Measurements from ENCODE around the gene CCDC57.

Gene CCDC57

GRCh38 chr17:82103553-82104451 lies 108.8 kb downstream of the CCDC57 start:
- peak; percentile 70 for DNase-seq

- DNase-seq = no peak
These were observed 110.6 kb downstream of the CCDC57 start for GRCh38 chr17:82101767-82102679.

- no peak for DNase-seq
These were observed 111.3 kb downstream of the CCDC57 start for GRCh38 chr17:82101301-82101715.

GRCh38 chr17:82100502-82101298 lies 111.9 kb downstream of the CCDC57 start:
- no peak for DNase-seq

GRCh38 chr17:82098939-82099763 lies 113.5 kb downstream of the CCDC57 start:
- no peak for DNase-seq

GRCh38 chr17:82098169-82098938 lies 114.3 kb downstream of the CCDC57 start, which contains the start of gene FASN:
Gene FASN (minus strand): TSS chr17:82098236. CDS start chr17:82096445, 1,791 bp downstream.
- peak; percentile 97 for DNase-seq

- no peak for DNase-seq
These were observed 114.8 kb downstream of the CCDC57 start for GRCh38 chr17:82097919-82098168.

GRCh38 chr17:82097184-82097918 lies 115.3 kb downstream of the CCDC57 start:
- DNase-seq = no peak

GRCh38 chr17:82096709-82097183 lies 115.9 kb downstream of the CCDC57 start:
- no peak for DNase-seq

- DNase-seq = no peak
These were observed 116.6 kb downstream of the CCDC57 start for GRCh38 chr17:82095777-82096708.

- DNase-seq = peak; percentile 13
These were observed 117.5 kb downstream of the CCDC57 start for GRCh38 chr17:82094931-82095776.

GRCh38 chr17:82092995-82093751 lies 119.5 kb downstream of the CCDC57 start:
- DNase-seq = peak; percentile 17

- no peak for DNase-seq
These were observed 120.0 kb downstream of the CCDC57 start for GRCh38 chr17:82092628-82092994.

GRCh38 chr17:82092094-82092586 lies 120.5 kb downstream of the CCDC57 start:
- peak; percentile 15 for DNase-seq

GRCh38 chr17:82091264-82092066 lies 121.2 kb downstream of the CCDC57 start:
- DNase-seq = no peak

GRCh38 chr17:82090549-82091263 lies 121.9 kb downstream of the CCDC57 start:
- DNase-seq = no peak

Measured in femur (tissue), 1 donor.